NT2/D1 (cell line): ENCODE data around the gene SPC24.

Source experiments
- SUZ12 ChIP-seq: IDR thresholded peaks from 2 replicates; pipeline ENCODE4 v1.6.1; 2011; ENCODE audit not compliant: insufficient read length, insufficient read depth; ENCODE audit errors: extremely low read depth
- YY1 ChIP-seq: IDR thresholded peaks from 2 replicates; pipeline ENCODE4 v1.6.1; 2011; ENCODE audit not compliant: insufficient read length, insufficient read depth
- ZNF274 ChIP-seq: IDR thresholded peaks from 2 replicates; pipeline ENCODE4 v1.6.1; 2011; ENCODE audit warnings: mild to moderate bottlenecking, low read depth, low read length

GRCh38 chr19:11164296-11164695, 8.7 kb upstream of the SPC24 start:
- no peak for TF ChIP-seq ZNF274
- no peak for TF ChIP-seq YY1
- no peak for TF ChIP-seq SUZ12
